Liver (tissue), 9 donors: ENCODE results near the gene CSNK1G1. TPM values are rescaled to one million over a fixed set of nuclear protein-coding genes. Genes with fewer than 3 reads are reported as not detected.

ENCODE experiments used
- DNase-seq: peaks from one replicate; pipeline ENCODE4 v3.0.0-alpha.2; 2017; ENCODE audit warnings: low spot score
- H3K27ac ChIP-seq, 2 donors: one replicate each; pipeline ENCODE4 v1.7.0; 2013; ENCODE audit warnings: inconsistent platforms in 2 of 2, low read length in 2 of 2, control low read depth in 1 of 2, low read depth in 1 of 2, mild to moderate bottlenecking in 1 of 2
- H3K27me3 ChIP-seq, 4 donors: one replicate each; pipeline versions ENCODE4 v1.6.1 to v1.7.0; 2013; ENCODE audit warnings: low read length in 3 of 4, inconsistent platforms in 1 of 4, mild to moderate bottlenecking in 1 of 4, moderate library complexity in 1 of 4; ENCODE audit not compliant: control insufficient read depth in 4 of 4, insufficient read depth in 4 of 4
- H3K36me3 ChIP-seq, 4 donors: one replicate each; pipeline versions ENCODE4 v1.6.1 to v1.7.0; 2013; ENCODE audit warnings: low read length in 3 of 4, mild to moderate bottlenecking in 3 of 4, low read depth in 1 of 4, moderate library complexity in 1 of 4; ENCODE audit not compliant: control insufficient read depth in 4 of 4, insufficient read depth in 3 of 4
- H3K4me1 ChIP-seq, 4 donors: one replicate each; pipeline versions ENCODE4 v1.6.1 to v1.7.0; 2013; ENCODE audit warnings: low read length in 3 of 4, mild to moderate bottlenecking in 3 of 4, moderate library complexity in 1 of 4; ENCODE audit not compliant: control insufficient read depth in 4 of 4, insufficient read depth in 4 of 4
- H3K4me3 ChIP-seq, 3 donors: one replicate each; pipeline versions ENCODE4 v1.6.1 to v1.7.0; 2013; ENCODE audit warnings: low read length in 3 of 3, control low read depth in 1 of 3, low read depth in 1 of 3, mild to moderate bottlenecking in 1 of 3
- H3K9ac ChIP-seq, 2 donors: one replicate each; pipeline ENCODE4 v1.7.0; 2013; ENCODE audit warnings: low read length in 2 of 2, mild to moderate bottlenecking in 2 of 2, moderate library complexity in 2 of 2, control low read depth in 1 of 2, low read depth in 1 of 2
- H3K9me3 ChIP-seq, 4 donors: one replicate each; pipeline versions ENCODE4 v1.6.1 to v1.7.0; 2013; ENCODE audit warnings: low read length in 3 of 4; ENCODE audit not compliant: control insufficient read depth in 4 of 4
- EGR1 ChIP-seq, 2 donors: IDR thresholded peaks; 2 replicates each; pipeline ENCODE4 v1.6.1; 2016 to 2018; ENCODE audit warnings: antibody characterized with exemption in 2 of 2, low read depth in 2 of 2
- FOXA1 ChIP-seq: IDR thresholded peaks from 2 replicates; pipeline ENCODE4 v1.6.1; 2016; ENCODE audit warnings: antibody characterized with exemption
- FOXA2 ChIP-seq: IDR thresholded peaks from 2 replicates; pipeline ENCODE4 v1.6.1; 2016; ENCODE audit warnings: antibody characterized with exemption
- HNF4A ChIP-seq, 2 donors: conservative IDR thresholded peaks; 2 replicates each; pipeline ENCODE4 v1.6.1; 2016; ENCODE audit warnings: antibody characterized with exemption in 2 of 2, mild to moderate bottlenecking in 2 of 2
- HNF4G ChIP-seq: IDR thresholded peaks from 2 replicates; pipeline ENCODE4 v1.6.1; 2016; ENCODE audit warnings: antibody characterized with exemption
- JUND ChIP-seq, 2 donors: IDR thresholded peaks; 2 replicates each; pipeline ENCODE4 v1.6.1; 2016; ENCODE audit warnings: antibody characterized with exemption in 2 of 2
- RAD21 ChIP-seq, 2 donors: IDR thresholded peaks; 2 replicates each; pipeline ENCODE4 v1.6.1; 2016; ENCODE audit warnings: antibody characterized with exemption in 2 of 2, mild to moderate bottlenecking in 2 of 2
- RXRA ChIP-seq, 2 donors: IDR thresholded peaks; 2 replicates each; pipeline ENCODE4 v1.6.1; 2017 to 2018; ENCODE audit warnings: antibody characterized with exemption in 2 of 2, mild to moderate bottlenecking in 1 of 2
- TAF1 ChIP-seq: conservative IDR thresholded peaks from 2 replicates; pipeline ENCODE4 v1.6.1; 2016; ENCODE audit warnings: antibody characterized with exemption, mild to moderate bottlenecking
- WGBS: extraction: QIAGEN DNeasy Blood & Tissue Kit; methylation state at CpG from one replicate; pipeline ENCODE4 v1.1.7; 2013; 5-methylcytosine and 5-hydroxymethylcytosine counted together
- polyA plus RNA-seq, 2 donors: library from polyadenylated mRNA; stranded (reverse) in 1 of 2; unstranded in 1 of 2; fragments of 200-250 nt in 1 of 2; fragments of >200 nt in 1 of 2; fragmentation: Nextera tagmentation in 1 of 2; extraction: Ambion mirVana in 1 of 2; gene quantifications; one replicate each; pipeline versions ENCODE4 v1.2.1 to v1.2.3, GENCODE V29; 2013 to 2015
- total RNA-seq, 2 donors: library from RNA; depleted of rRNA; stranded (reverse); fragments of >200 nt; gene quantifications; one replicate each; pipeline ENCODE4 v1.2.3, GENCODE V29; 2014
- TF ChIP-seq, protein P1 (sequence below): IDR thresholded peaks from 2 replicates; pipeline ENCODE4 v1.6.1; 2016; ENCODE audit warnings: antibody characterized with exemption
- TF ChIP-seq, protein P2 (sequence below): IDR thresholded peaks from 2 replicates; pipeline ENCODE4 v1.6.1; 2016; ENCODE audit warnings: antibody characterized with exemption
- TF ChIP-seq, protein P3 (sequence below): IDR thresholded peaks from 2 replicates; pipeline ENCODE4 v1.6.1; 2016; ENCODE audit warnings: antibody characterized with exemption
- TF ChIP-seq, protein P4 (sequence below): fragments of 150-350 bp; IDR thresholded peaks from 2 replicates; pipeline ENCODE4 v1.5.1; 2017; ENCODE audit warnings: improper control_type of control experiment, low read depth, low read length; ENCODE audit not compliant: missing input control
- TF ChIP-seq, protein P5 (sequence below): IDR thresholded peaks from 2 replicates; pipeline ENCODE4 v1.6.1; 2016; ENCODE audit warnings: antibody characterized with exemption, mild to moderate bottlenecking
- donor health status: healthy.
- donor health status: healthy.
- donor health status: healthy.
- donor health status: healthy.
- donor health status: healthy.

CSNK1G1 gene
- total and polyA plus RNA-seq, 4 donors, result 1.7 to 9.1 (median 5.8) TPM

DNA sequence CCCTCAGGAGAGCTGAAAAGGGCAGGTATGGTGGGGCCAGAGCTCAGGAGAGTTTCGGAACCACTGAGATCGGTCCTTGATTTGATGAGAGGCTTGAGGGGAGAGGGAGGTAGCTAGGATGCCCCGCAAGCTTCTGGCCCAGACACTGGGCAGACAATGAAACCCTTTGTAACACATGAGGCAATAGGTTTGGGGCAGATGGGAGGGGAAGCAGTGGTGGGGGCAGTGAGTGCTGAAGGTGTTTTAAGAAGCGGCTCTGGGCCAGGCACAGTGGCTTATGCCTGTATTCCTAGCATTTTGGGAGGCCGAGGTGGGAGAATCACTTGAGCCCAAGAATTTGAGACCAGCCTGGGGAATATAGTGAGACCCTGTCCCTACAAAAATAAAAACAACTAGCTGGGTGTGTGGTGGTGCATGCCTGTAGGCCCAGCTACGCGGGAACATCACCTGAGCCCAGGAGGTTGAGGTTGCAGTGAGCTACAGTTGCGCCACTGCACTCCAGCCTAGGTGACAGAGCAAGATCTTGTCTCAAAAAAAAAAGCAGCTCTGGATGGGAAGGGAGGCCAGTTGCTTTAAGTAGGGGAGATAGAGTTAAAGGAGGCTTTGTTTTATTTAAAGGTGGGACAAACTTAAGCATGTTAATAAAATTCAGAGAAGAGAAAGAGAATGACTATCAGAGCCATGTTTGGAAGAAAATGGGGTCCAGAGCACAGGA, 214.0 kb downstream of the CSNK1G1 start:
- 97% methylated on average over 8 of the region's 8 CpGs for WGBS
- no peak for DNase-seq
- Histone ChIP-seq H3K9me3 (no peaks in the 10 kb centered on the region), H3K4me3 (no peak overlapping the region), H3K27me3 (no peaks in the 10 kb centered on the region), H3K9ac (no peak overlapping the region), H3K36me3 (peaks cover 8 to 63% (median 31%) of the 10 kb centered on the region in 4 donors), H3K27ac (no peak overlapping the region), H3K4me1 (no peaks in the 10 kb centered on the region)
- TF ChIP-seq FOXA2 (no peak), HNF4A (conservative IDR thresholded peaks at IDR 0.05) (no peak), JUND (IDR thresholded peaks at IDR 0.05) (no peak), FOXA1 (no peak), RAD21 (IDR thresholded peaks at IDR 0.05) (no peak), TAF1 (no peak)
- TF ChIP-seq, protein P1, sequence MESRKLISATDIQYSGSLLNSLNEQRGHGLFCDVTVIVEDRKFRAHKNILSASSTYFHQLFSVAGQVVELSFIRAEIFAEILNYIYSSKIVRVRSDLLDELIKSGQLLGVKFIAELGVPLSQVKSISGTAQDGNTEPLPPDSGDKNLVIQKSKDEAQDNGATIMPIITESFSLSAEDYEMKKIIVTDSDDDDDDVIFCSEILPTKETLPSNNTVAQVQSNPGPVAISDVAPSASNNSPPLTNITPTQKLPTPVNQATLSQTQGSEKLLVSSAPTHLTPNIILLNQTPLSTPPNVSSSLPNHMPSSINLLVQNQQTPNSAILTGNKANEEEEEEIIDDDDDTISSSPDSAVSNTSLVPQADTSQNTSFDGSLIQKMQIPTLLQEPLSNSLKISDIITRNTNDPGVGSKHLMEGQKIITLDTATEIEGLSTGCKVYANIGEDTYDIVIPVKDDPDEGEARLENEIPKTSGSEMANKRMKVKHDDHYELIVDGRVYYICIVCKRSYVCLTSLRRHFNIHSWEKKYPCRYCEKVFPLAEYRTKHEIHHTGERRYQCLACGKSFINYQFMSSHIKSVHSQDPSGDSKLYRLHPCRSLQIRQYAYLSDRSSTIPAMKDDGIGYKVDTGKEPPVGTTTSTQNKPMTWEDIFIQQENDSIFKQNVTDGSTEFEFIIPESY, result no peak
- TF ChIP-seq, protein P2, sequence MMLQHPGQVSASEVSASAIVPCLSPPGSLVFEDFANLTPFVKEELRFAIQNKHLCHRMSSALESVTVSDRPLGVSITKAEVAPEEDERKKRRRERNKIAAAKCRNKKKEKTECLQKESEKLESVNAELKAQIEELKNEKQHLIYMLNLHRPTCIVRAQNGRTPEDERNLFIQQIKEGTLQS, result no peak
- TF ChIP-seq, protein P3, sequence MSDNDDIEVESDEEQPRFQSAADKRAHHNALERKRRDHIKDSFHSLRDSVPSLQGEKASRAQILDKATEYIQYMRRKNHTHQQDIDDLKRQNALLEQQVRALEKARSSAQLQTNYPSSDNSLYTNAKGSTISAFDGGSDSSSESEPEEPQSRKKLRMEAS, result no peak
- TF ChIP-seq, protein P4, sequence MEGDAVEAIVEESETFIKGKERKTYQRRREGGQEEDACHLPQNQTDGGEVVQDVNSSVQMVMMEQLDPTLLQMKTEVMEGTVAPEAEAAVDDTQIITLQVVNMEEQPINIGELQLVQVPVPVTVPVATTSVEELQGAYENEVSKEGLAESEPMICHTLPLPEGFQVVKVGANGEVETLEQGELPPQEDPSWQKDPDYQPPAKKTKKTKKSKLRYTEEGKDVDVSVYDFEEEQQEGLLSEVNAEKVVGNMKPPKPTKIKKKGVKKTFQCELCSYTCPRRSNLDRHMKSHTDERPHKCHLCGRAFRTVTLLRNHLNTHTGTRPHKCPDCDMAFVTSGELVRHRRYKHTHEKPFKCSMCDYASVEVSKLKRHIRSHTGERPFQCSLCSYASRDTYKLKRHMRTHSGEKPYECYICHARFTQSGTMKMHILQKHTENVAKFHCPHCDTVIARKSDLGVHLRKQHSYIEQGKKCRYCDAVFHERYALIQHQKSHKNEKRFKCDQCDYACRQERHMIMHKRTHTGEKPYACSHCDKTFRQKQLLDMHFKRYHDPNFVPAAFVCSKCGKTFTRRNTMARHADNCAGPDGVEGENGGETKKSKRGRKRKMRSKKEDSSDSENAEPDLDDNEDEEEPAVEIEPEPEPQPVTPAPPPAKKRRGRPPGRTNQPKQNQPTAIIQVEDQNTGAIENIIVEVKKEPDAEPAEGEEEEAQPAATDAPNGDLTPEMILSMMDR, result no peak
- TF ChIP-seq, protein P5, sequence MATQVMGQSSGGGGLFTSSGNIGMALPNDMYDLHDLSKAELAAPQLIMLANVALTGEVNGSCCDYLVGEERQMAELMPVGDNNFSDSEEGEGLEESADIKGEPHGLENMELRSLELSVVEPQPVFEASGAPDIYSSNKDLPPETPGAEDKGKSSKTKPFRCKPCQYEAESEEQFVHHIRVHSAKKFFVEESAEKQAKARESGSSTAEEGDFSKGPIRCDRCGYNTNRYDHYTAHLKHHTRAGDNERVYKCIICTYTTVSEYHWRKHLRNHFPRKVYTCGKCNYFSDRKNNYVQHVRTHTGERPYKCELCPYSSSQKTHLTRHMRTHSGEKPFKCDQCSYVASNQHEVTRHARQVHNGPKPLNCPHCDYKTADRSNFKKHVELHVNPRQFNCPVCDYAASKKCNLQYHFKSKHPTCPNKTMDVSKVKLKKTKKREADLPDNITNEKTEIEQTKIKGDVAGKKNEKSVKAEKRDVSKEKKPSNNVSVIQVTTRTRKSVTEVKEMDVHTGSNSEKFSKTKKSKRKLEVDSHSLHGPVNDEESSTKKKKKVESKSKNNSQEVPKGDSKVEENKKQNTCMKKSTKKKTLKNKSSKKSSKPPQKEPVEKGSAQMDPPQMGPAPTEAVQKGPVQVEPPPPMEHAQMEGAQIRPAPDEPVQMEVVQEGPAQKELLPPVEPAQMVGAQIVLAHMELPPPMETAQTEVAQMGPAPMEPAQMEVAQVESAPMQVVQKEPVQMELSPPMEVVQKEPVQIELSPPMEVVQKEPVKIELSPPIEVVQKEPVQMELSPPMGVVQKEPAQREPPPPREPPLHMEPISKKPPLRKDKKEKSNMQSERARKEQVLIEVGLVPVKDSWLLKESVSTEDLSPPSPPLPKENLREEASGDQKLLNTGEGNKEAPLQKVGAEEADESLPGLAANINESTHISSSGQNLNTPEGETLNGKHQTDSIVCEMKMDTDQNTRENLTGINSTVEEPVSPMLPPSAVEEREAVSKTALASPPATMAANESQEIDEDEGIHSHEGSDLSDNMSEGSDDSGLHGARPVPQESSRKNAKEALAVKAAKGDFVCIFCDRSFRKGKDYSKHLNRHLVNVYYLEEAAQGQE, result no peak

DNA sequence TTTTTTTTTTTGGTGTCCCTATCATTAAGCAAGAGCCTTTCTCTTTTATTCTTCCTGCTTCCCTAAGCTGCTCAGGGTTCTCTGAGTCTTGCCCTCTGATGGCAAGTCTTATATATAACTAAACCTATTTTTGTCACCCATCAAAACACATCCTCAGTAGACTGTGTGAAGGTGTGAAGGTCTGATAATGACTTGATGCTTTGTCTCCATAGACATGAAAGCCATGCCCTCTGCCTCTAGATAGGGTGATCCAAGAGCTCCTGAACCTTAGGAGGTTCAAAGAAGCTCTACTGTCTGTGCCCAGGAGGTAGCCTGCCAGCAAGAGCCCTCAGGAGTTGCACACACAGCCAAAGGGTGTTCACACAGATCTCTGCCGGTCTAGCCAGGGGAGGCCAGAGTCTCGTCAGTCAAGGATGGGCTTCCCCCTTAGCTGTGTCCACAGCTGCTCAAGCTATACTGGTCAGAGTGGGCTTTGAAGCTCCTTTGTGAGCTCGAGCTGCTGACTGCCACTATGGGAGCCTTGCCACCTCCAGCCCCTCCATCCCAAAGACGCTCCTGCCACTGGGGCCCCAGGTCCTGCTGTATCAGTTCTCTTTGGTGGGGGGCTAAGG, 217.5 kb downstream of the CSNK1G1 start:
- no peak for DNase-seq
- no peak for TF ChIP-seq RXRA (IDR thresholded peaks at IDR 0.05)
- no peak for TF ChIP-seq RAD21 (IDR thresholded peaks at IDR 0.05)
- TF ChIP-seq, protein P3, result no peak
- no peak for TF ChIP-seq FOXA2
- no peak for TF ChIP-seq JUND (IDR thresholded peaks at IDR 0.05)
- no peak for TF ChIP-seq HNF4G
- no peak for TF ChIP-seq EGR1 (IDR thresholded peaks at IDR 0.05; ENCODE audit: low read depth in 2 of 2)
- no peak for TF ChIP-seq HNF4A (conservative IDR thresholded peaks at IDR 0.05)
- TF ChIP-seq TAF1, result no peak
- TF ChIP-seq, protein P2, result no peak
- TF ChIP-seq, protein P5, result no peak
- TF ChIP-seq, protein P4, result no peak

More for the DNA sequence above, 217.5 kb downstream of the CSNK1G1 start:
- Histone ChIP-seq H3K9ac (no peak overlapping the region), H3K27ac (no peak overlapping the region), H3K9me3 (no peaks in the 10 kb centered on the region), H3K4me1 (no peaks in the 10 kb centered on the region), H3K4me3 (no peak overlapping the region), H3K36me3 (peaks cover 16 to 74% (median 52%) of the 10 kb centered on the region in 4 donors), H3K27me3 (no peaks in the 10 kb centered on the region)
- 96% methylated on average over 4 of the region's 4 CpGs for WGBS
